ENCODE results near the gene BLOC1S4.
"Not testable (repeated sequence)": the region's sequence is repeated elsewhere in the genome, so short reads cannot be mapped to it uniquely, and the experiment has no call there.

BLOC1S4 gene

GRCh38 chr4:6716958-6717655, 1.1 kb downstream of the BLOC1S4 start:
- DNase-seq (ENCODE audit: low read depth in 4 of 4, low spot score in 1 of 4): no peak

GRCh38 chr4:6718932-6719610, 3.1 kb downstream of the BLOC1S4 start:
- DNase-seq (ENCODE audit: low read depth in 4 of 4, low spot score in 1 of 4): no peak

- DNase-seq (ENCODE audit: low read depth in 4 of 4, low spot score in 1 of 4): no peak
Measured at GRCh38 chr4:6719611-6720179, 3.7 kb downstream of the BLOC1S4 start.

- DNase-seq (ENCODE audit: low read depth in 4 of 4, low spot score in 1 of 4): peak; percentile 71 to 76 (median 74)
Measured at GRCh38 chr4:6720202-6720699, 4.3 kb downstream of the BLOC1S4 start.

GRCh38 chr4:6721121-6721520, 5.1 kb downstream of the BLOC1S4 start:
- DNase-seq (ENCODE audit: low read depth in 4 of 4, low spot score in 1 of 4): no peak

- no peak for DNase-seq (ENCODE audit: low read depth in 4 of 4, low spot score in 1 of 4)
Measured at GRCh38 chr4:6722891-6723290, 6.9 kb downstream of the BLOC1S4 start.

GRCh38 chr4:6723851-6724250, 7.9 kb downstream of the BLOC1S4 start:
- DNase-seq (ENCODE audit: low read depth in 4 of 4, low spot score in 1 of 4): no peak

- DNase-seq (ENCODE audit: low read depth in 4 of 4, low spot score in 1 of 4): no peak
Measured at GRCh38 chr4:6724421-6725111, 8.6 kb downstream of the BLOC1S4 start.

GRCh38 chr4:6725427-6725961, 9.5 kb downstream of the BLOC1S4 start:
- not testable (repeated sequence) for DNase-seq (ENCODE audit: low read depth in 4 of 4, low spot score in 1 of 4)

GRCh38 chr4:6727081-6727942, 11.3 kb downstream of the BLOC1S4 start:
- no peak for DNase-seq (ENCODE audit: low read depth in 4 of 4, low spot score in 1 of 4)

- DNase-seq (ENCODE audit: low read depth in 4 of 4, low spot score in 1 of 4): no peak
Measured at GRCh38 chr4:6727943-6728250, 11.9 kb downstream of the BLOC1S4 start.

GRCh38 chr4:6728320-6729029, 12.5 kb downstream of the BLOC1S4 start:
- no peak for DNase-seq (ENCODE audit: low read depth in 4 of 4, low spot score in 1 of 4)

GRCh38 chr4:6730603-6731317, 14.8 kb downstream of the BLOC1S4 start:
- DNase-seq (ENCODE audit: low read depth in 4 of 4, low spot score in 1 of 4): no peak

- DNase-seq (ENCODE audit: low read depth in 4 of 4, low spot score in 1 of 4): no peak
Measured at GRCh38 chr4:6731318-6731675, 15.3 kb downstream of the BLOC1S4 start.

- DNase-seq (ENCODE audit: low read depth in 4 of 4, low spot score in 1 of 4): no peak
Measured at GRCh38 chr4:6731780-6732179, 15.8 kb downstream of the BLOC1S4 start.

- DNase-seq (ENCODE audit: low read depth in 4 of 4, low spot score in 1 of 4): no peak
Measured at GRCh38 chr4:6732441-6733357, 16.7 kb downstream of the BLOC1S4 start.

- DNase-seq (ENCODE audit: low read depth in 4 of 4, low spot score in 1 of 4): no peak
Measured at GRCh38 chr4:6733358-6734164, 17.6 kb downstream of the BLOC1S4 start.
